ENCODE measurements around the gene SLCO4C1. TPM values are rescaled to one million over a fixed set of nuclear protein-coding genes. Genes with fewer than 3 reads are reported as not detected.

SLCO4C1 gene
- total and polyA plus RNA-seq, 2 of the 13 experiments (the other 11 are each of a cell fraction or from before 2014, with no cell fraction given): 1.3 to 7.8 TPM

DNA sequence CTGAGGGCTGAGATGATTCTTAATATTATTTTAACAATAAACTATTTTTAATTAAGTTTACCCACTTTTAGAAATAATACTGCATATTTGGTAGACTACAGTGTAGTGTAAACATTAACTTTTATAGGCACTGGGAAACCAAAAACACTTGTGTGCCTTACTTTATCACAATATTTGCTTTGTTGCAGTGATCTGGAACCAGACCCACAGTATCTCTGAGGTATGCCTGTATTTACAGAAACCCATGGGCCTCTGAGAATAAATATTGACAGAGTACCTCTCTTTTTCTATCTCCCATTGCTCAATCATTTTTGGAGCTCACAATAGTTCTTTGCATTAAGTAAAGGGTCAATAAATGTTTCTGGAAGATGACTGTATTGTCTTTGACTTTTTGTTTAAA is 73.3 kb downstream of the SLCO4C1 start (continued):
- TF ChIP-seq ZNF280D (CRISPR knock-in tag; IDR thresholded peaks at IDR 0.05) (0 out of 2 replicates have a peak, but pooled peaks have one; percentile 58), GPN1 (CRISPR knock-in tag; IDR thresholded peaks at IDR 0.05; ENCODE audit: borderline replicate concordance) (no peak), ZNF225 (CRISPR knock-in tag; IDR thresholded peaks at IDR 0.05) (no peak), TCF12 (IDR thresholded peaks at IDR 0.05) (no peak), TCF12 (CRISPR knock-in tag; IDR thresholded peaks at IDR 0.05) (peak; percentile 99), ZNF746 (CRISPR knock-in tag; IDR thresholded peaks at IDR 0.05) (no peak; the same call in 1 of the 2 replicates), HBP1 (CRISPR knock-in tag; IDR thresholded peaks at IDR 0.05; ENCODE audit: low read depth) (no peak), PAF1 (CRISPR knock-in tag; IDR thresholded peaks at IDR 0.05) (no peak), SMC3 (IDR thresholded peaks at IDR 0.05; ENCODE audit: low read length) (peak; percentile 31; the same call in 1 of the 2 replicates), ZNF777 (CRISPR knock-in tag; IDR thresholded peaks at IDR 0.05) (no peak), NFIC (IDR thresholded peaks at IDR 0.05; ENCODE audit: low read length) (peak; percentile 100), SP4 (CRISPR knock-in tag; IDR thresholded peaks at IDR 0.05) (no peak), ZNF432 (CRISPR knock-in tag; IDR thresholded peaks at IDR 0.05; ENCODE audit: borderline replicate concordance) (no peak), ISL2 (CRISPR knock-in tag; IDR thresholded peaks at IDR 0.05) (peak; percentile 99), SP2 (CRISPR knock-in tag; IDR thresholded peaks at IDR 0.05) (no peak), ZNF468 (CRISPR knock-in tag; IDR thresholded peaks at IDR 0.05) (no peak), ZNF790 (CRISPR knock-in tag; IDR thresholded peaks at IDR 0.05; ENCODE audit: borderline replicate concordance) (no peak), FOXK1 (CRISPR knock-in tag; IDR thresholded peaks at IDR 0.05; ENCODE audit: borderline replicate concordance, low read depth) (peak; percentile 95; the same call in 1 of the 2 replicates)
- TF ChIP-seq, protein P1, sequence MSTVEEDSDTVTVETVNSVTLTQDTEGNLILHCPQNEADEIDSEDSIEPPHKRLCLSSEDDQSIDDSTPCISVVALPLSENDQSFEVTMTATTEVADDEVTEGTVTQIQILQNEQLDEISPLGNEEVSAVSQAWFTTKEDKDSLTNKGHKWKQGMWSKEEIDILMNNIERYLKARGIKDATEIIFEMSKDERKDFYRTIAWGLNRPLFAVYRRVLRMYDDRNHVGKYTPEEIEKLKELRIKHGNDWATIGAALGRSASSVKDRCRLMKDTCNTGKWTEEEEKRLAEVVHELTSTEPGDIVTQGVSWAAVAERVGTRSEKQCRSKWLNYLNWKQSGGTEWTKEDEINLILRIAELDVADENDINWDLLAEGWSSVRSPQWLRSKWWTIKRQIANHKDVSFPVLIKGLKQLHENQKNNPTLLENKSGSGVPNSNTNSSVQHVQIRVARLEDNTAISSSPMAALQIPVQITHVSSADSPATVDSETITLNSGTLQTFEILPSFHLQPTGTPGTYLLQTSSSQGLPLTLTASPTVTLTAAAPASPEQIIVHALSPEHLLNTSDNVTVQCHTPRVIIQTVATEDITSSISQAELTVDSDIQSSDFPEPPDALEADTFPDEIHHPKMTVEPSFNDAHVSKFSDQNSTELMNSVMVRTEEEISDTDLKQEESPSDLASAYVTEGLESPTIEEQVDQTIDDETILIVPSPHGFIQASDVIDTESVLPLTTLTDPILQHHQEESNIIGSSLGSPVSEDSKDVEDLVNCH (CRISPR knock-in tag; IDR thresholded peaks at IDR 0.05): no peak
- TF ChIP-seq, protein P2, sequence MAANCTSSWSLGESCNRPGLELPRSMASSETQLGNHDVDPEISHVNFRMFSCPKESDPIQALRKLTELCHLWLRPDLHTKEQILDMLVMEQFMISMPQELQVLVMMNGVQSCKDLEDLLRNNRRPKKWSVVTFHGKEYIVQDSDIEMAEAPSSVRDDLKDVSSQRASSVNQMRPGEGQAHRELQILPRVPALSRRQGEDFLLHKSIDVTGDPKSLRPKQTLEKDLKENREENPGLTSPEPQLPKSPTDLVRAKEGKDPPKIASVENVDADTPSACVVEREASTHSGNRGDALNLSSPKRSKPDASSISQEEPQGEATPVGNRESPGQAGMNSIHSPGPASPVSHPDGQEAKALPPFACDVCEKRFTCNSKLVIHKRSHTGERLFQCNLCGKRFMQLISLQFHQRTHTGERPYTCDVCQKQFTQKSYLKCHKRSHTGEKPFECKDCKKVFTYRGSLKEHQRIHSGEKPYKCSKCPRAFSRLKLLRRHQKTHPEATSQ (CRISPR knock-in tag; IDR thresholded peaks at IDR 0.05; ENCODE audit: borderline replicate concordance): peak; percentile 98; the same call in 1 of the 2 replicates
- TF ChIP-seq, protein P3, sequence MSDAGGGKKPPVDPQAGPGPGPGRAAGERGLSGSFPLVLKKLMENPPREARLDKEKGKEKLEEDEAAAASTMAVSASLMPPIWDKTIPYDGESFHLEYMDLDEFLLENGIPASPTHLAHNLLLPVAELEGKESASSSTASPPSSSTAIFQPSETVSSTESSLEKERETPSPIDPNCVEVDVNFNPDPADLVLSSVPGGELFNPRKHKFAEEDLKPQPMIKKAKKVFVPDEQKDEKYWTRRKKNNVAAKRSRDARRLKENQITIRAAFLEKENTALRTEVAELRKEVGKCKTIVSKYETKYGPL (CRISPR knock-in tag; IDR thresholded peaks at IDR 0.05): no peak
- TF ChIP-seq, protein P4, sequence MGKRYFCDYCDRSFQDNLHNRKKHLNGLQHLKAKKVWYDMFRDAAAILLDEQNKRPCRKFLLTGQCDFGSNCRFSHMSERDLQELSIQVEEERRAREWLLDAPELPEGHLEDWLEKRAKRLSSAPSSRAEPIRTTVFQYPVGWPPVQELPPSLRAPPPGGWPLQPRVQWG (CRISPR knock-in tag; IDR thresholded peaks at IDR 0.05; ENCODE audit: borderline replicate concordance, low read depth): no peak
